K562 (cell line): ENCODE results near the gene FRAT1. TPM values are rescaled to one million over a fixed set of nuclear protein-coding genes. Genes with fewer than 3 reads are reported as not detected.

Experiments used
- EGR1 ChIP-seq: fragments of 450-650 bp; conservative IDR thresholded peaks from 2 replicates; pipeline ENCODE4 v1.6.1; 2017; ENCODE audit warnings: mild to moderate bottlenecking
- FOXM1 ChIP-seq, 2 experiments: fragments of 450-650 bp in 1 of 2; sonication (generic) in 1 of 2; formaldehyde crosslinking in 1 of 2; IDR thresholded peaks; 2 replicates each; pipeline versions ENCODE4 v1.6.1 to v1.9.0; 2017 to 2022; ENCODE audit warnings: low read depth in 2 of 2, mild to moderate bottlenecking in 2 of 2, missing genetic modification reagents in 1 of 2, moderate library complexity in 1 of 2
- LARP7 ChIP-seq: fragments of 450-650 bp; IDR thresholded peaks from 2 replicates; pipeline ENCODE4 v1.6.1; 2016
- MCM2 ChIP-seq: fragments of 450-650 bp; IDR thresholded peaks from 2 replicates; pipeline ENCODE4 v1.6.1; 2017; ENCODE audit warnings: low read depth, mild to moderate bottlenecking
- MYC ChIP-seq, 2 experiments: fragments of 250-450 bp in 1 of 2; sonication (Bioruptor Pico) in 1 of 2; IDR thresholded peaks; 2 replicates each; pipeline versions ENCODE4 v1.5.1 to v1.6.1; 2012 to 2021; ENCODE audit warnings: low read depth in 2 of 2, borderline replicate concordance in 1 of 2, improper control_type of control experiment in 1 of 2, low read length in 1 of 2, mild to moderate bottlenecking in 1 of 2, moderate library complexity in 1 of 2
- NCOR1 ChIP-seq: fragments of 450-650 bp; IDR thresholded peaks from 2 replicates; pipeline ENCODE4 v1.6.1; 2016; ENCODE audit warnings: mild to moderate bottlenecking, moderate library complexity
- PPARD ChIP-seq: fragments of 250-450 bp; sonication (Bioruptor Pico); IDR thresholded peaks from 2 replicates; pipeline ENCODE4 v1.8.0; 2022; ENCODE audit warnings: inconsistent platforms, mild to moderate bottlenecking, moderate library complexity
- RBM34 ChIP-seq: fragments of 200-400 bp; formaldehyde crosslinking; IDR thresholded peaks from 2 replicates; pipeline ENCODE4 v1.6.1; 2018; ENCODE audit warnings: low read length, borderline replicate concordance; ENCODE audit not compliant: insufficient read depth
- ZFP36 ChIP-seq: fragments of 150-350 bp; IDR thresholded peaks from 2 replicates; pipeline ENCODE4 v1.6.1; 2018; ENCODE audit warnings: low read length, low read depth; ENCODE audit not compliant: partially characterized antibody
- ZNF274 ChIP-seq: IDR thresholded peaks from 2 replicates; pipeline ENCODE4 v1.6.1; 2011; ENCODE audit warnings: low read depth, mild to moderate bottlenecking, low read length, moderate library complexity, borderline replicate concordance
- ZNF586 ChIP-seq: fragments of 450-650 bp; formaldehyde crosslinking; conservative IDR thresholded peaks from 2 replicates; pipeline ENCODE4 v1.4.0; 2020; ENCODE audit warnings: mild to moderate bottlenecking, moderate library complexity
- ZNF644 ChIP-seq: fragments of 200-800 bp; sonication (Bioruptor generic); IDR thresholded peaks from 2 replicates; pipeline ENCODE4 v1.6.1; 2016; ENCODE audit warnings: low read depth, missing genetic modification characterization, missing compliant biosample characterization
- polyA plus RNA-seq, 8 experiments: library from polyadenylated mRNA; depleted of rRNA in 4 of 8; stranded (reverse) in 5 of 8; unstranded in 3 of 8; fragments of >200 nt; fragmentation: Nextera tagmentation in 2 of 8; fragmentation: Illumina TruSeq in 1 of 8; extraction: Ambion mirVana in 2 of 8; extraction: Trizol in 1 of 8; gene quantifications; 2 replicates each; pipeline versions ENCODE4 v1.2.1 to v1.2.3, GENCODE V29; 2011 to 2014; ENCODE audit warnings: inconsistent platforms in 1 of 8, missing spikeins in 1 of 8
- total RNA-seq, 7 experiments: library from RNA; depleted of rRNA in 6 of 7; stranded (reverse); fragments of >200 nt in 6 of 7; fragmentation: Illumina TruSeq in 2 of 7; extraction: Trizol in 2 of 7; gene quantifications; 2 replicates each; pipeline versions ENCODE4 v1.2.1 to v1.2.3, GENCODE V29; 2011 to 2021; ENCODE audit warnings: low replicate concordance in 1 of 7
- TF ChIP-seq, protein P1 (sequence below): fragments of 250-450 bp; sonication (Bioruptor Pico); IDR thresholded peaks from 2 replicates; pipeline ENCODE4 v1.4.0; 2020
- TF ChIP-seq, protein P2 (sequence below): sonication (generic); formaldehyde crosslinking; IDR thresholded peaks from 2 replicates; pipeline ENCODE4 v1.8.0; 2023; ENCODE audit warnings: mild to moderate bottlenecking, missing genetic modification reagents
- TF ChIP-seq, protein P3 (sequence below): fragments of 250-450 bp; sonication (Bioruptor Pico); IDR thresholded peaks from 2 replicates; pipeline ENCODE4 v1.5.0; 2021
- TF ChIP-seq, protein P4 (sequence below), 3 experiments: fragments of 200-800 bp in 1 of 3; sonication (Bioruptor generic) in 1 of 3; sonication (generic) in 1 of 3; formaldehyde crosslinking in 1 of 3; IDR thresholded peaks; 2 replicates each; pipeline versions ENCODE4 v1.6.1 to v1.8.0; 2016 to 2022; ENCODE audit warnings: mild to moderate bottlenecking in 2 of 3, missing compliant biosample characterization in 2 of 3, missing genetic modification characterization in 2 of 3, missing genetic modification reagents in 1 of 3

FRAT1 gene
- total and polyA plus RNA-seq, 9 of the 15 experiments (the other 6 are each of a cell fraction or from before 2014, with no cell fraction given), result 0.11 to 4.6 (median 1.4) TPM

DNA sequence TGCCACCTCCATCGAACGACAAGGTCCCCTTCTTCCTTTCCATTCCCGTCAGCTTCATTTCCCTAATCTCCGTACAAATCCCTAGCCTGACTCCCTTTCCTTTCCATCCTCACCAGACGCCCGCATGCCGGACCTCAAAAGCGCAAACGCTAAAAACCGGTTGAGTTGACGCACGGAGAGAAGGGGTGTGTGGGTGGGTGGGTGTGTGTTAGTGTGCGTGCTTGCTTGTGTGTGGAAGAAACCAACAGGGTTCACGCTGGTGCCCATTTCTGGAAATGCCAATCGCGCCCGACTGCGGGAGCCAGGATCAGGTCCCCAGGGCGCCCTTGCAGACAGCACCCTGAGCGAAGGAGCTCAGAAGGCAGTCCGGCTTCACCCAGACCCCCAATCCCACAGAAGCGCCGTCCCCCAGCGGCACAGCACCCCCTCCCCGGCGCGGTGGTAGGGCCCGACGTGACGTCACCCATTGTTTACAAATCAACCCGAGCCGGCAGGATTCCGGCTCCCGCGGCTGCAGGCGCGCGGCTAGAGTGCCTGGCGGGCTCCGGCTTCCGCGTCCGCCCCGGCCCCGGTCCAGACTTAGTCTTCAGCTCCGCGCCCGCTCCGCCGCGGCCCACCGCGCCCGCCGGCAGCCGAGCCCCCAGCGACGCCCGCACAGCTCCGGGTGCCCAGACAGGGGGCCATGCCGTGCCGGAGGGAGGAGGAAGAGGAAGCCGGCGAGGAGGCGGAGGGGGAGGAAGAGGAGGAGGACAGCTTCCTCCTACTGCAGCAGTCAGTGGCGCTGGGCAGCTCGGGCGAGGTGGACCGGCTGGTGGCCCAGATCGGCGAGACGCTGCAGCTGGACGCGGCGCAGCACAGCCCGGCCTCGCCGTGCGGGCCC is at the start of gene FRAT1 (continued):
- TF ChIP-seq, protein P1, sequence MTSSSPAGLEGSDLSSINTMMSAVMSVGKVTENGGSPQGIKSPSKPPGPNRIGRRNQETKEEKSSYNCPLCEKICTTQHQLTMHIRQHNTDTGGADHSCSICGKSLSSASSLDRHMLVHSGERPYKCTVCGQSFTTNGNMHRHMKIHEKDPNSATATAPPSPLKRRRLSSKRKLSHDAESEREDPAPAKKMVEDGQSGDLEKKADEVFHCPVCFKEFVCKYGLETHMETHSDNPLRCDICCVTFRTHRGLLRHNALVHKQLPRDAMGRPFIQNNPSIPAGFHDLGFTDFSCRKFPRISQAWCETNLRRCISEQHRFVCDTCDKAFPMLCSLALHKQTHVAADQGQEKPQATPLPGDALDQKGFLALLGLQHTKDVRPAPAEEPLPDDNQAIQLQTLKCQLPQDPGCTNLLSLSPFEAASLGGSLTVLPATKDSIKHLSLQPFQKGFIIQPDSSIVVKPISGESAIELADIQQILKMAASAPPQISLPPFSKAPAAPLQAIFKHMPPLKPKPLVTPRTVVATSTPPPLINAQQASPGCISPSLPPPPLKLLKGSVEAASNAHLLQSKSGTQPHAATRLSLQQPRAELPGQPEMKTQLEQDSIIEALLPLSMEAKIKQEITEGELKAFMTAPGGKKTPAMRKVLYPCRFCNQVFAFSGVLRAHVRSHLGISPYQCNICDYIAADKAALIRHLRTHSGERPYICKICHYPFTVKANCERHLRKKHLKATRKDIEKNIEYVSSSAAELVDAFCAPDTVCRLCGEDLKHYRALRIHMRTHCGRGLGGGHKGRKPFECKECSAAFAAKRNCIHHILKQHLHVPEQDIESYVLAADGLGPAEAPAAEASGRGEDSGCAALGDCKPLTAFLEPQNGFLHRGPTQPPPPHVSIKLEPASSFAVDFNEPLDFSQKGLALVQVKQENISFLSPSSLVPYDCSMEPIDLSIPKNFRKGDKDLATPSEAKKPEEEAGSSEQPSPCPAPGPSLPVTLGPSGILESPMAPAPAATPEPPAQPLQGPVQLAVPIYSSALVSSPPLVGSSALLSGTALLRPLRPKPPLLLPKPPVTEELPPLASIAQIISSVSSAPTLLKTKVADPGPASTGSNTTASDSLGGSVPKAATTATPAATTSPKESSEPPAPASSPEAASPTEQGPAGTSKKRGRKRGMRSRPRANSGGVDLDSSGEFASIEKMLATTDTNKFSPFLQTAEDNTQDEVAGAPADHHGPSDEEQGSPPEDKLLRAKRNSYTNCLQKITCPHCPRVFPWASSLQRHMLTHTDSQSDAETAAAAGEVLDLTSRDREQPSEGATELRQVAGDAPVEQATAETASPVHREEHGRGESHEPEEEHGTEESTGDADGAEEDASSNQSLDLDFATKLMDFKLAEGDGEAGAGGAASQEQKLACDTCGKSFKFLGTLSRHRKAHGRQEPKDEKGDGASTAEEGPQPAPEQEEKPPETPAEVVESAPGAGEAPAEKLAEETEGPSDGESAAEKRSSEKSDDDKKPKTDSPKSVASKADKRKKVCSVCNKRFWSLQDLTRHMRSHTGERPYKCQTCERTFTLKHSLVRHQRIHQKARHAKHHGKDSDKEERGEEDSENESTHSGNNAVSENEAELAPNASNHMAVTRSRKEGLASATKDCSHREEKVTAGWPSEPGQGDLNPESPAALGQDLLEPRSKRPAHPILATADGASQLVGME (CRISPR knock-in tag), result no peak
- TF ChIP-seq ZNF274 (no peak), PPARD (CRISPR knock-in tag) (no peak), EGR1 (peak; percentile 92), ZNF644 (tag) (no peak), MYC (IDR thresholded peaks at IDR 0.05; ENCODE audit: low read depth, low read length) (peak; percentile 8; the same call in 1 of the 2 replicates), MYC (CRISPR knock-in tag; IDR thresholded peaks at IDR 0.05; ENCODE audit: borderline replicate concordance, low read depth) (no peak), FOXM1 (IDR thresholded peaks at IDR 0.05; ENCODE audit: low read depth) (no peak), FOXM1 (CRISPR knock-in tag; IDR thresholded peaks at IDR 0.05; ENCODE audit: low read depth) (no peak), MCM2 (no peak), RBM34 (no peak), ZNF586 (CRISPR knock-in tag) (no peak), LARP7 (no peak), ZFP36 (no peak), NCOR1 (no peak)
- TF ChIP-seq, protein P2, sequence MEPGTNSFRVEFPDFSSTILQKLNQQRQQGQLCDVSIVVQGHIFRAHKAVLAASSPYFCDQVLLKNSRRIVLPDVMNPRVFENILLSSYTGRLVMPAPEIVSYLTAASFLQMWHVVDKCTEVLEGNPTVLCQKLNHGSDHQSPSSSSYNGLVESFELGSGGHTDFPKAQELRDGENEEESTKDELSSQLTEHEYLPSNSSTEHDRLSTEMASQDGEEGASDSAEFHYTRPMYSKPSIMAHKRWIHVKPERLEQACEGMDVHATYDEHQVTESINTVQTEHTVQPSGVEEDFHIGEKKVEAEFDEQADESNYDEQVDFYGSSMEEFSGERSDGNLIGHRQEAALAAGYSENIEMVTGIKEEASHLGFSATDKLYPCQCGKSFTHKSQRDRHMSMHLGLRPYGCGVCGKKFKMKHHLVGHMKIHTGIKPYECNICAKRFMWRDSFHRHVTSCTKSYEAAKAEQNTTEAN (CRISPR knock-in tag), result no peak
- TF ChIP-seq, protein P3, sequence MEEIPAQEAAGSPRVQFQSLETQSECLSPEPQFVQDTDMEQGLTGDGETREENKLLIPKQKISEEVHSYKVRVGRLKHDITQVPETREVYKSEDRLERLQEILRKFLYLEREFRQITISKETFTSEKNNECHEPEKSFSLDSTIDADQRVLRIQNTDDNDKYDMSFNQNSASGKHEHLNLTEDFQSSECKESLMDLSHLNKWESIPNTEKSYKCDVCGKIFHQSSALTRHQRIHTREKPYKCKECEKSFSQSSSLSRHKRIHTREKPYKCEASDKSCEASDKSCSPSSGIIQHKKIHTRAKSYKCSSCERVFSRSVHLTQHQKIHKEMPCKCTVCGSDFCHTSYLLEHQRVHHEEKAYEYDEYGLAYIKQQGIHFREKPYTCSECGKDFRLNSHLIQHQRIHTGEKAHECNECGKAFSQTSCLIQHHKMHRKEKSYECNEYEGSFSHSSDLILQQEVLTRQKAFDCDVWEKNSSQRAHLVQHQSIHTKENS (CRISPR knock-in tag), result no peak
- TF ChIP-seq, protein P4, sequence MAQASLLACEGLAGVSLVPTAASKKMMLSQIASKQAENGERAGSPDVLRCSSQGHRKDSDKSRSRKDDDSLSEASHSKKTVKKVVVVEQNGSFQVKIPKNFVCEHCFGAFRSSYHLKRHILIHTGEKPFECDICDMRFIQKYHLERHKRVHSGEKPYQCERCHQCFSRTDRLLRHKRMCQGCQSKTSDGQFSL (CRISPR knock-in tag; IDR thresholded peaks at IDR 0.05), result no peak
- TF ChIP-seq, protein P4 (tag; IDR thresholded peaks at IDR 0.05), result no peak
